HT1080 (cell line): ENCODE results near the gene PSME3. TPM values are rescaled to one million over a fixed set of nuclear protein-coding genes. Genes with fewer than 3 reads are reported as not detected.

Experiments
- DNase-seq: peaks from one replicate; pipeline ENCODE4 v3.0.0-alpha.2; 2015; ENCODE audit warnings: low read depth
- total RNA-seq: library from RNA; depleted of rRNA; stranded (reverse); fragments of >200 nt; shearing (Covaris generic); gene quantifications from 2 replicates; pipeline ENCODE4 v1.2.3, GENCODE V29; 2014

The PSME3 gene
- total RNA-seq, 1 experiment from 2014 or later, result 205 TPM

DNA sequence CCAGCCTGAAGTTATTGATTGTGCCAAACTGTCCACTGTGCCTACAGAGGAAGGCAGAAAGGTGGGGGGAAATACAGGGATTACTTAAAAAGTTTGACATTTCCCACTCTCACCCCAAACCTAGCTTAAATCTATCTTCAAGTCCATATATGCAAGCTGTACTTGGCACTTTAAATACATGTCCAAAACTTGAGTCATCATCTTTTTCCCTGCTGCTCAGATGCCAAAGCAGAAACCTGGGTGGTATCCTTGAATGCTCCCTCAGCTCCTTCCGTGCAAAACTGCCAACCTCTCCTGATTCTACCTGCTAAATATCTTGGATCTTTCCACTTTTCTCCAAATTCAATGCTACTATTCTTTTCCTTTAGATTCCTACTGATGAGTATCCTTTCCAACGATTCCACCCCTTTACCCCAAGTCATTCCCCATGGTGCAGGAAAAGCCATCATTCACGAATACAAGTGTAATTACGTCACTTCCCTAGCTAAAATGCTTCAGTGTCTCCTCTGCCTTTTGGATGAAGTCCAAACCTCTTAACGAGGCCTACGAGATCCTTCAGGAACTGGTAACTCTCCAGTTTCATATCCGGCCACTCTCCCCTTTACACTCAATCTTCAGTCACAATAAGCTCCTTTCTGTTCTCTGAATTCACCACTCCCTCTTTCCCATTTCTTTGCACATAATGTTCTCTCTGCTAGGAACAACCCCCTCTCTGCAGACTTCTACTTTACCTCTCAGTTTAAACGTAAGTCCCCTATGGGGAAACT, 18.4 kb upstream of the PSME3 start:
- DNase-seq, result peak; percentile 97

DNA sequence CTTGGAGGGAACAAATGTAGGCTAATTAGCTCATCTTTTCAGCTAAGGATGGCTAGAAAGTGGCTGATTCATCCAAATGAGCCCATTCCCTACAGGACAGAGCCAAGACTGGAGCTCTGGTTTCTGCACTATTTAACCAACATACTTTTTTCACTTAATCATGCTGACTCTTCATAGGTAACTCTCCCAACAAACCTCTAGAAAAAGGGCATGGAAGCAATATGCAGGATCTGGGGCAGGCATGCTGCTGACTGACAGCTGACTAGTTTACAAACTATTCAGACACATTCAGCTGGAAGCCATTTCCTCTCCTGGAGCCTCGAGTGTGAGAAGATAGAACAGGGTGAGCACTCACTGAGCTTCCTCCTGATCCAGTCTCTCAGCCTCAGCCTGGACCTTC, 15.3 kb upstream of the PSME3 start:
- peak; percentile 74 for DNase-seq

DNA sequence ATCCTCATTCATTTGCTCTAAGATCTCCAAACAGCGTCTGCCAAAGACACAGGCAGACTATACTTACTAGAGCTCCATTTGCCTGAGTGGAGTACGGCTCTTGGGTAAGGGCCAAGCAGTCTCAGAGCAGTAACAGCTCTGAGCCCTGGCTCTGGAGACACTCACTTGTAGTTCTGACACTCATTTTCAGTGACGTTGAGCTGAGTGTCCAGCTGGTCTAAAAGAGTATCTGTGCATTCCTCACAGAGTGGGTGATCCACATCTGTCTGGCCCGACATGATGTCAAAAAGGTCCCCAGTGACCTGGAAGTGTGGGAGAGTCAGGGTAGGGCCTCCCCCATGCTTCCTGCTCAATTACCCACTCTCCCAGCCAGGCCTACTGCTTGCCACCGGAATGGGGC, 14.8 kb upstream of the PSME3 start:
- no peak for DNase-seq

DNA sequence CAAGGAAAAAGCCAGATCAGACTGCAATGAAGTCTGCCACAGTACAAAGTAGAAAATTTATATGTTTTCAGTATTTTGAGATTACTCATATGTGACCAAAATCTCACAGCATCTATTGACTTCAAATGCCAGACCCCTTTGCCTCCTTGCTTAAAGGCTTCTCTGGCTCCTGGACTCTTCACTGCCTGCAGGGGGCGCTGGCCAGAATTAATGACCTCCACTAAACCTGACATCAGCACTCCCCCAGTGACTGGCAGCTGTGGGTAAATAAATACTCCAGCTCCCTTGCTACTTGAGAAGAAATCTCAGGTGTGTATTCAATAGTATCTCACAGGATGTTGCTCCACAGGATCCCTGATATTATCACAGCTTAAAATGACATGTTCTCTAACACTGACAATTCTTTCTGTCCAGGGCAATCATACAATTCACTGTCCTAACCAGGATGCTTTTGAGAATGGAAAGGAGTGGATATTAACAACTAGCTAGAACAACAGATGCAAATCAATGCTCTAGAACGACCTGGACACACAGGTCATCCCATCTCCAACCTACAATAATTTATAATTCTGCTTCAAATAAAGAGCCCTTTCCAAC, 13.2 kb upstream of the PSME3 start:
- DNase-seq, result peak; percentile 48

DNA sequence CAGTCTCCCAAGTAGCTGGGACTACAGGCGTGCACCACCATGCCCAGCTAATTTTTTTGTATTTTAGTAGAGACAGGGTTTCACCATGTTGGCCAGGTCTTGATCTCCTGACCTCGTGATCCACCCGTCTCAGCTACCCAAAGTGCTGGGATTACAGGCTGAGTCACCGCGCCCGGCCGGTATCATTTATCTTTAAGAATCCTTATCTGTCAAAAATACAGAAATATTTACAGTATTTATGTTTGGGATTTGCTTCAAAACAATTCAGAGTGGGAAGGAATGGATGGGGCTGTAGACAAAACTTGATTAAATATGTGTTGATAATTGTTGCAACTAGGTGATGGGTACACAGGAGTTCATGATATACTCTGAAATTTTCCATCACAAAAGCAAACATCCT, 12.0 kb upstream of the PSME3 start:
- DNase-seq, result no peak

DNA sequence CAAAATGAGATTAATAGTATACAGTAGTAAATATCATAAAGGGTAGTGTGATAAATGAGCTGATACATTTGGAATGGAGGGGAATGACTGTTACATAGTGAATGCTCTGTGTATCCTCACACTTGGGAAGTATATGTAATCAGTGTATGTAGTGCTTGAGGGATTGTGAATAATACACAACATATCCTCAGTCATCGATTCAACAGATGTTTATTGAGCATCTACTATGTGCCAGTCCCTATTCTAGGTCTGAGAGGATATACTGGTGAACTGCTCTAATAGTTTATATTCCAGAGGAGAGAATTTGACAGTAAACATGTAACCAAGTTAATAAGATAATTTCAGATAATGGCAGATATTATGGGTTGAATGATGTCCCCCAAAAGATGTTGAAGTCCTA, 5.7 kb upstream of the PSME3 start:
- no peak for DNase-seq

DNA sequence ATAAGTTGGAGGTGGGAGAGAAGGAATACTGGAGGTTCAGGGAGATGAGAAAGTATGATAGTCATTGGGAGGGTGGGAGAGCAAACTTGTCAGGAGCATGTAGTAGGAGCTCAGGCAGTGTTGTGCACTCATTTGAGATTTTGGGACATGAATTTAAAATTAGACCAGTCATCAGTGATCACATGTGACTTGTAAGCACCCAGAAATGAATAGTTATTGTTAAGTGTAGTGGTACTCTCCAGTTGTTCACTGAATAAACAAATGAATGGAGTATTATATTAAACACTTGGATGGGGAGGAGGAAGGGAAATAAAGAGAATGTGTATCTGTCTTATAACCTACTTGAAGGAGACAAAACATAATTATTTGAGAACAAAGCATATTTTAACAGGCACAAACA, 2.2 kb upstream of the PSME3 start:
- no peak for DNase-seq

DNA sequence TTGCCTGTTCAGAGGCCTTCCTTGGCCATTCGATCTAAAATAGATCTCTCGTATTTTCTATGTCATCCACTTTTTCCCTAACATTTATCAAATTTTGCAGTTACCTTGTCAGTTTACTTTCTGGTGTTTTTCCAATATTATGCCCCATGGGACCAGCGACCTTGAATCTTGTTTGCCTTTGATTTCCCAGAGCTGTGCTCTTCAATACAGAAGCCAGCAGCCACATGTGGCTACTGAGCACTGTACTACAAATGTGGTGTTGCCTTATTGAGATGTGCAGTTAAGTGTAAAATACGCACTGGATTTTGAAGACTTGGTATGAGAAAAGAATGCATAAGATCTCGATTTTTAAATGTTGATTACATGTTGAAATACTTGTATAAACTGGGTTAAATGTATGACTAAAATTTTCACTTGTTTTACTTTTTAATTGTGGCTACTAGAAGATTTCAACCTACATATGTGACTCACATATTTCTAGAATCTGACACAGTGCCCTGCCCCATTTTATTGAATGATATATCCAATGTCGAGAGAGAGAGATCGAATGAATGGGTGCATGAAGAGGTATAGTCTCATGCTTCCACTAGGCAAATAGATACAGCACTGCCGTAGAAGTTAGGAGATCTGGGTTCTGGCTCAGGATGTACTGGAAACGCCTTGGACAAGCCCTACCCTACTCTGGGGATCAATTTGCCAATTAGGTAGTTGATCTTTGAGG, 824 bp upstream of the PSME3 start:
- no peak for DNase-seq

DNA sequence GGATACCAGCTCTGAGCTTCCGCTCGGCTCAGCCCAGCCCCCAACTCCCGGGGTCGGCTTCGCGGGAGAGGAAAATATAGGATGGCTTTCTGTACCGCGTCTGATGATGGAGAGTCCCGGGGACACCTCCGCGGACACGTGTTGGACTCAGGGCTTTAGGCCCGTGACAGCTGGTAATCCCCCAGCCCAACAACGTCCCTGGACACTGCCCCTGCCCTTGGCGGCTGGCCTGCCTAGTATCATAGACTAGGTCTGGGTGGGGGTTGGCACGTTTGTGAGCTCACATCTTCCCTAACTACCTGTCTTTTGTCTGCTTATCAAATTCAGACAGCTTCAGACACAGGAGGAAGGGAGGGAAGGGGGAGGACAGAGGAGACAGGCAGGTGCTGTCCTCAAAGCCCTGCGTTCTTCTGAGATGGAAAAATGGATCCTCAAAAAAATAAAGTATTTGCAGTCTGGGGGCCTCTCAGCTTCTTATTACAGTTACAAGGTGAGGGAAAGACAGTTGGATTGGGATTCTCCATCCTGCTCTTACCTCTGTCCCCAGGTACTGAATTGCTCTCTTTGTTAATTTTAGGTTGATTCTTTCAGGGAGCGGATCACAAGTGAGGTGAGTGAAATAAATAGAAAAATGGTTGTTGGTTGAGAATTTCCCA, 698 bp downstream of the PSME3 start:
- DNase-seq, result no peak

DNA sequence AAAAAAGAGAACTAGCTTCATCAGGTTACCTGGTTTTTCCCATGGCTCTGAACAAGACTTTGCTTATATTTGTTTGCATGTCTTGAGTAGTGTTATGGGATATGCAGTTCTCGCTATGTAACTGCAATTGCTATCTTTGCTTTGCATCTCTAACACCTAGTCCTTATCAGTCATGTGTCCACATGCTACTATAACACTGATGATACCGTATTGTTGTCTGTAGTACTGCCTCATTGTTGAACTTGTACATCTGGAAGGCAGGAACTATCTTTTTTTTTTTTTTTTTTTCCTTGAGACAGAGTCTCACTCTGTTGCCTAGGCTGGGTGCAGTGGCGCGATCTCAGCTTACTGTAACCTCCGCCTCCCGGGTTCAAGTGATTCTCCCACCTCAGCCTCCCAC, 2.5 kb downstream of the PSME3 start:
- no peak for DNase-seq

DNA sequence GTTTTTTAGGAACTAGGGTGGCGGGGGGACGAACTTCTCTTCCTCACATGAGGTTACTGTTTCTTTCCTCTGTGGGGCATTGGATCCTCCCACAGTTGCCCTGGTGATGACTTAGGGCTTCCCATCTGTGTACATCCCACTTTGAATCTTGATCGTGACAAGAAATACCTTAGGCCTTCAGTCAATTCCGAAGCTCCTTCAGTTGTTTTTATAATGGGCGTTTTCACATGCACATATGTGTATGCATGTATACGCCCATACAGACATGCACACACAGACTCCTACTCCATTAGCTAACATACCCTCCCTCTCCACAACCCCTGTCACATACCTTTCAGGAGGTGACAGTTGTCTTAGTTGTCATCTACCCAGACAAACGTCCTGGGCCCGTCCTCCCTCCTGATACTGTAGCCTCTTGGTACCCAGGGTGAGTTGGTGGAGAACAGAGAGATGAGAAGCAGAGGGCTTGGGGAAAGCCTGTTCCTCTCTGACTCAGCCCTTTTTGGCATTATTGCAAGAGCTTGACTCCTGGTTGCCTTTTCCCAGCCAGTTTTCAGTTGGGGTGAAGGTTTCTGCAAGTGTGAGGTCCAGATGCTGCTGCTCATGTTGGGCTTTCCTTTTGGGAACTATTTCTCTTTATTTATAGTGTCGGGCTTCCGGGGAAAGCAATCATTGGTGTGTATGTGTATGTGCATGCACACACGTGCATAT, 8.9 kb downstream of the PSME3 start:
- DNase-seq, result no peak

DNA sequence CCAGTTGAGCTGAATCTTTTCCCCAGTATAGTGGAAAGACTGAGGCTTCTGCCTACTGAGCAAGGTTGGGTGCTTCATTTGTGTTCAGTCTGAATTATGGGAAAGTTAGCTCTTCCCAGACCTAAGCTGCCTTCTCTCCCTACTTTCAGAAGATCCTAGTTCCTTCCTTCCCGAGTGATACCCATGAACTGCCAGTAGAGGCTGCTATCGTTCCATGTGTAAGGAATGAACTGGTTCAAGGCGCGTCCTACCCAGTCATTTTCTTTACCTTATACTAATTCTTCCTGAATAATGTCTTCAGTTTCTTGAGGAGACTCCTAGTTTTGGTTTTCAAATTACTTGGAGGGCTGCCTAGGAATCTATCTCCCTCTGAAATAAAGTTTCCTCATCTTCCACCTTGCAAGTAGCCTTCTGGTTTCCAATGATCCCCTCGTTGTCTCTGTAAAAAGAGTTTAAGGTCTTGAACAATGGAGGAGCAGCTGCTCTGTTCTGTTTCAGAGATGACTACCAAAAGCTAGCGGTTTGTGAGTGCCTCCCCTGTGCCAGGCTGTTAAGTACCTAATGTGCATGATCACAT, 10.2 kb downstream of the PSME3 start:
- peak; percentile 44 for DNase-seq

DNA sequence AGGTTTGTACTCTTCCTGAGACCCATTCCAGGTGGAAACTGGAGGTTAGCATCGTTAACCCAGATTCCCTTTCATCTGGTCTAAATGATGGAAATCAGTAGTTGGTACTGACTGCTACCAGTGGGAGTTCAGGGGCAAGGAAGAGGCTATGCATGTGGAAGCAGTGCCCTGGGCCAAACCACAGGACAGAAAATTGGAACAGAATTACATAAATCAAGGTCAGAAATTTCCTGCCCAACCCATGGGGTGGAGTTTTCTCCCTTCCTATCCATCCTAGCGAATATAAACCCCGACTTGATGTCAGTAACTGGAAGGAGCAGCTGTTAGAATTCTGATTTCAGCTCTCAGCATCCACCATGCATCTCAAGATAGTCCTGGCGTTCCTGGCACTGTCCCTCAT, 11.1 kb downstream of the PSME3 start, which contains the start of gene AOC2:
Gene AOC2 (plus strand): TSS at position 310 of the 400 bp plus-strand sequence. CDS start 47 bp downstream, at position 357.
- no peak for DNase-seq

DNA sequence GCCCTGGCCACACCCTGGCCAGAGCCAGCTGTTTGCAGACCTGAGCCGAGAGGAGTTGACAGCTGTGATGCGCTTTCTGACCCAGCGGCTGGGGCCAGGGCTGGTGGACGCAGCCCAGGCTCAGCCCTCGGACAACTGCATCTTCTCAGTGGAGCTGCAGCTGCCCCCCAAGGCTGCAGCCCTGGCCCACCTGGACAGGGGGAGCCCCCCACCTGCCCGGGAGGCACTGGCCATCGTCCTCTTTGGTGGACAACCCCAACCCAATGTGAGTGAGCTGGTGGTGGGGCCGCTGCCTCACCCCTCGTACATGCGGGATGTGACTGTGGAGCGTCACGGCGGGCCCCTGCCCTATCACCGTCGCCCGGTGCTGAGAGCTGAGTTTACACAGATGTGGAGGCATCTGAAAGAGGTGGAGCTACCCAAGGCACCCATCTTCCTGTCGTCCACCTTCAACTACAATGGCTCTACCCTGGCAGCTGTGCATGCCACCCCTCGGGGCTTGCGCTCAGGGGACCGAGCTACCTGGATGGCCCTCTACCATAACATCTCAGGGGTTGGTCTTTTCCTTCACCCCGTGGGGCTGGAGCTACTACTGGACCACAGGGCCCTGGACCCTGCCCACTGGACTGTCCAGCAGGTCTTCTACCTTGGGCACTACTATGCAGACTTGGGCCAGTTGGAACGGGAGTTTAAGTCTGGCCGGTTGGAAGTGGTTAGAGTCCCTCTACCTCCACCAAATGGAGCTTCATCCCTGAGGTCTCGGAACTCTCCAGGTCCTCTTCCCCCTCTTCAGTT, 11.8 kb downstream of the PSME3 start:
- no peak for DNase-seq

DNA sequence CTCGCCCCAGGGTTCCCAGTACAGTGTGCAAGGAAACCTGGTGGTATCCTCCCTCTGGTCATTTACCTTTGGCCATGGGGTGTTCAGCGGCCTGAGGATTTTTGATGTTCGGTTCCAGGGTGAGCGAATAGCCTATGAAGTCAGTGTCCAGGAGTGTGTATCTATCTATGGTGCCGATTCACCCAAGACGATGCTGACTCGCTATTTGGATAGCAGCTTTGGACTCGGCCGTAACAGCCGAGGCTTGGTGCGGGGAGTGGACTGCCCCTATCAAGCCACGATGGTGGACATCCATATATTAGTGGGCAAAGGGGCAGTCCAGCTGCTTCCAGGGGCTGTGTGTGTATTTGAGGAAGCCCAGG, 12.3 kb downstream of the PSME3 start:
- DNase-seq, result no peak

DNA sequence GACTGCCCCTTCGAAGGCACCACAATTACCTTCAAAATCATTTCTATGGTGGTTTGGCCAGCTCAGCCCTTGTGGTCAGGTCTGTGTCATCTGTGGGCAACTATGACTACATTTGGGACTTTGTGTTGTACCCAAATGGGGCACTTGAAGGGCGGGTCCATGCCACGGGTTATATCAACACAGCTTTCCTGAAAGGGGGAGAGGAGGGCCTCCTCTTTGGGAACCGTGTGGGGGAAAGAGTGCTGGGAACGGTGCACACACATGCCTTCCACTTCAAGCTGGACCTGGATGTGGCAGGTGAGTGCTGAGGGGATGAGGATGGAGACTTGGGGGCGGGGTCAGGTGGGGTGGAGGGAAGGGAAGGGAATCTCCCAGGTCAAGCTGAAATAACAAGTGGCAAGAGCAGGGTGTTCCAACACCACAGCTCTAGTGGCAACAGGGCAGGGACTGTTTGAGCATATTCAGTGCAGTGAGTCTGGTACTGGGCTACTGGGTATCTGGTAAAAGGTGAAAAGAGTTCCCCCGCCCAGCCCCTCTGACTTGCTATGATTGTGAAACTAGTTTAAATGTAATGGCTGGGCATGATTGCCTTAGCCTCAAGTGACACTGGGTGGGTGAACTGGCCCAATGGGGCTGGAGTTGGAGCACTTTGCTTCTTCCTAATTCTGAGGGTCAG, 12.9 kb downstream of the PSME3 start:
- DNase-seq, result peak; percentile 34

DNA sequence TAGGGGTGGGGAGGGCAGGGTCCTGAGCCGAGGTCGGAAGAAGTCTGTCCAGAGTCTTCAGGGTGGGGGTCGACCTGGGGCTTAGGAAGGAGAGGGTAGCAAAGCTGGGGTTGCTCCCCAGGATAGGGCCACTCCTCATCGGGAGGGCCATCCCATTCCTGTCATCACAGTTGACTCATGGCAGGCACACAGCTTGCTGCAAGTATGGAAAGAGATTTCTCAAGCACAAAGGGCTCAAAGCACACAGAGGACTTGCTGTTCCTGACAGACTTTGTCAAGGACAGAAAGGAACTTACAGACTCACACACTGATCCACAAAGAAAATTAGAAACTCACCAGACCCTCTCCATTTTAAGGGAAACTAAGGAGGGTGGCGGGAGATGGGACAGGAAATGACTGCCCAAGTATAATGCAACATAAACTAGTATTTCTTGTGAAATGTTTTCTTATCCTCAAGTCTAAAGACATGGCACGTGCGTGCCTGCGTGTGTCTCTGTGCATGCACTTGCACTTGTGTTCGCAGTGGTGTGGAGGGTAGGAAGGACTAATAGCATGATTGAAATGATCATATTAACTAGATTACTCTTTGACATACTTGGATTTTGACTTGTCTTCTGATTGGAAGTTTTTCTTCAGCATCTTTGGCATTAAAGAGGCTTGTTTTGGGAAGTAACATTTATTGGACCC, 13.5 kb downstream of the PSME3 start:
- DNase-seq, result no peak

DNA sequence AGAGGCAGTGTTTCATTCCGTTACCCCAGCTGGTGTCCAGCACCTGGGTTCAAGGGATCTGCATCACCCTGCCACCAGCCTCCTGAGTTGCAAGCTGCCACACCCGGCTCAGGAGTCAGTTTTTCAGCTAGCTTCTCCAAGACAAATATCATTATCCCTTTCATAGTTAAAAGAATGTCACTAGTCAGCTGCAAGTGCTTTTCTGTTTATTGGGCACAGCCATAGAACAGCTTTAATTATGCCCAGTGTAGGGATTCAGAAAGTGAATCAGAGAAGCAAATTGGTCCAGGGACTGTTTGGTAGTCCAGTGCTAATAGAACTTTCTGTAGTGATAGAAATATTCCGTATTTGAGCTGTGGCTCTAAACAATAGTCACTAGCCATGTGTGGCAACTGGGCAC, 14.9 kb downstream of the PSME3 start:
- no peak for DNase-seq

DNA sequence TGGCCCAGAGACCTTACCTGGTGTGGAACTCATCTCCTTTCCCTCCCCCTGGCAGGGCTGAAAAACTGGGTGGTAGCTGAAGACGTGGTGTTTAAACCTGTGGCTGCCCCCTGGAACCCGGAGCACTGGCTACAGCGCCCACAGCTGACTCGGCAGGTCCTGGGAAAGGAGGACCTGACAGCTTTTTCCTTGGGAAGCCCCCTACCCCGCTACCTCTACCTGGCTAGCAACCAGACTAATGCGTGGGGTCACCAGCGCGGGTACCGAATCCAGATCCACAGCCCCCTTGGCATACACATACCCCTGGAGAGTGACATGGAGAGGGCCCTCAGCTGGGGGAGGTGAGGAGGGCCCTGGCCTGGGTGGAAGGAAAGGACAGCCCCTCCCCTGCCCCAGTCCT, 15.8 kb downstream of the PSME3 start:
- DNase-seq, result no peak
